Posterior cingulate gyrus (tissue), 11 donors: Measurements from ENCODE around the gene PRCC.
A peak's percentile ranks its signal among the peaks of the same experiment; 100 is the strongest.

Experiments used
- DNase-seq, 10 donors: peaks; one replicate each; pipeline versions ENCODE4 v3.0.0 to v3.0.0-alpha.2; 2020 to 2021; ENCODE audit warnings: mixed read lengths in 3 of 10
- intact Hi-C: fragments of 100-400 bp; cut with DNase I; formaldehyde crosslinking; loops from one replicate; pipeline ENCODE4 v1.15.1; 2023

Gene PRCC

DNA sequence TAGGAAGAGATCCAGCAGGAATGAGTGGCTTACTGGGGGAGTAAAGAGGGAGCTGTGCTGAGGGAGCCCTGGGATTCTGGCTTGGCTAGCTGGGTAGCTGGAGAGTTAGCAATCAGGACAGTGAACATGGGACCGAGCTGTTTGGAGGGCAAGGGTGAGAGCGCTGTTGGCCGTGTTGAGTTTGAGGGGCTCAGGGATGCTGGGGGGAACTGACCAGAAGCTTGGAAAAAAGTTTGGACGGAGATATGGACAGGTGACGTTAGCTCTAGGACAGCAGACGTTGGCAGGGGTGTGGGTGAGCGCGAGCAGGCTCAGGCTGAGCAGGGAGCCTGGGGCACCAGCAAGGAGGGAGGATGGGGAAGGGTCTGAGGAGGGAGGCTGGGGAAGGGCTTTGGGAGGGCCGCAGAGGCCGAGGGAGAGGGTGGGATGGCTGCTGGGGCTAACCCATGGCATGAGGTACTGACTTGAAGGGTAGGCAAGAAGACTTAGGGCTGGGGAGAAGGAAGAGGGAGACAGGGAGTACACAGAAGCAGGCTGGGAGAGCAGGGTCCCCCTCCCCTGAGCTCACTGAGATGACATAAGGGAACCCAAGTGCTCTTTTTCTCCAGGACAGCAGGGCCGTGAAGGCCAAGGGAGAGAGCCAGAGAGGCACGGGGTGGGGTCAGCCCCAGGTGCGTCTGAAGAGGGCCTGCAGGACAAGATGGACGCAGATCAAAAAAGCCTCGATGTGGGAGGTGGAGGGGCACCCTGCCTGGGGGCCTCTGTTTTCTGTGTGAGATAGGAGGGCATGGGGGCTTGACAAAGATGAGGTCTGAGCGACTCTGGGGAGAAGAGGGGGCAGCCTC lies 41.1 kb downstream of the PRCC start:
- DNase-seq: peak in 2 of 10 donors; percentile 63 to 65
- intact Hi-C loops: no loop called here

DNA sequence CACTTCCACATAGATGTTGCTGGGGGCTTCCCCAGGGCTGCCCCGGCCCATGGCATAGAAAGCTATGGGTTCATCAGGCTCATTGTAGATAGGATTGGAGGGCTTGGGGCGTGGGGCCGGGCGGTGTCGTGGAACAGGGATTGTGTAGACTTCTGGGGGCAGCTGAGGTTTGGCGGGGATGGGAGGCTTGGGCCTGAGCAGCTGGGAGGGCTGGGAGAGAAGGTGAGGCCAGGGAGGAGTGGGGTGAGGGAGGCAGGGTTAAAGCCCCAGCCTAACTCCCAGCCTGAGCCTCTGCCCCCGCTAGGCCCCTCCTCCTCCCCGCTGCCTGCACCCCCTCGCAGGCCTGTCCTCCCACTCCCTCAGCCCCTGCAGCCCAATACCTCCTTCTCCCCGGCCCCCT lies 41.9 kb downstream of the PRCC start:
- DNase-seq: peak in 1 of 10 donors; percentile 80
- intact Hi-C loops: no loop called here

DNA sequence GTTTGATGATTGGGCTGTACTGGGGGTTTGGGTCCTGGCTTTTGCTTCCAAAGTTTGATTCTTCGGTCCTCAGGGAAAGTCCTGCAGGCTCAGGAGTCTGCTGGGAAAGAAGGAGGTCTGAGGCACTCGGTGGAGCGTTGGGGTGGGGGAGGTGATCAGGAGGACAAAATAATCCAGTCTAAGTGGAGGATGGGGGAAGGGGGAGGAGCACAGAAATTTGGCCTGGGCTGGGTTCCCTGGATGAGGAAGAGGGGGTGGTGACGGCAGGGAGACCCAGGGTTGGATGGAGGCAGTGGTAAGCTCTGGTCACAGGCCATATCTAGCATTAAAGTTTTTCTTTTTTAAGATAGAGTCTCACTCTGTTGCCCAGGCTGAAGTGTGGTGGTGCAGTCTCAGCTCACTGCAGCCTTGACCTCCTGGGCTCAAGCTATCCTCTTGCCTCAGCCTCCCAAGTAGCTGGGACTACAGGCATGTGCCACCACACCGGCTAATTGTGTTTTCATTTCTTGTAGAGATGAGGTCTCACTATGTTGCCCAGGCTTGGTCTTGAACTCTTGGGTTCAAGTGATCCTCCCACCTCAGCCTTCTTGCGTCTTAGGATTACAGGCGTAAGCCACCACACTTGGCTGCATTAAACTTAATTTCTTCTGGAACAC lies 42.5 kb downstream of the PRCC start:
- peak in 1 of 10 donors; percentile 29 for DNase-seq
- intact Hi-C loops: no loop called here

DNA sequence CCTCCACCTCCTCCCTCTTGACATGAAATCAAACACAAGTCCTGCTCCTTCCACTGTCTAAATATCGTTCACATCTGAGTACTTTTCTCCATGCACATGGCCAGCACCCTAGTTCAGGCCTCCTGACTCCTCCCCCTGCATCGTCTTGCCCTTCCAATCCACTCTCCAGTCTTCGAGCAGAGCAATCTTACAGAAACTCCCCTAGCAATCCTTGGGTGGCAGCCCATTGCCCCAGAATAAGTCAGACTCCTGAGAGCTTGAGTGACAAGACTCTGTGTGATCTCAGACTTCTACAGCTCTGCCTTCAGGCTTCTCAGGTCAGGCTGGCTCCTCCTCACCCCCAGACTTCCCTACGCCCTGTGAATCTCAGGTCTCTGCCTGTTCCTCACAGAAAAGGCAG lies 43.8 kb downstream of the PRCC start:
- intact Hi-C loops: no loop called here
- DNase-seq: peak in 1 of 10 donors; percentile 25

DNA sequence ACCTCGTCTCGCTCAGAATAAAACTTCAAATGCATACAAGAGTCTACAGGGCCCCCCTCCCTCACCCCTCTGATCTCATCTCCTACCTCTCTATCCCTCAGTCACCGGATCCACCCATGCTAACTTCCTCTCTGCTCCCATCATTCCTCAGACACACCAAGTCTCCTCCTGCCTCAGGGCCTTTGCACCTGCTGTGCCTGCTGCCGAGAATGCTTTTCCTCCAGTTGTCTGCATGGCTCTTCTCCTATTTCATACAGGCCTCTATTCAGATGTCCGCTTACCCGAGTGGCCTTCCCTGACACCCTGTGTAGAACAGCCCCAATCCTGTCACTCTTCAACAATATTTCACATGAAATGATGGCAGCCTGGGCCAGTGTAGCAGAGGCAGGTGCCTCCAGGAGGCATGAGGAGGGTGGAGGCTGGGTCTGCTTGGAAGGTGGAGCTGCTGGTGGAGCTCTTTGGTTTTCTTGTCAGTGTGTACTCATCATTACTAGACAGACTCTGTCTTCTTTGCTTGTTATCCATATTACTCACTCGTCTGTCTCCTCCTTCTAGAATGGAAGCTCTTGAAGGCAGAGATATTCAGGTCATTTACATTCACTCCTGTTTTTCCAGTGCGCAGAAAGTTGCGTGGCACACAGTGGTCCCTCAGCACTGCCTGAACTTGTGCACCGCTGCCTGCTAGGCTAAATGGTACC lies 45.1 kb downstream of the PRCC start:
- intact Hi-C loops: no loop called here
- DNase-seq: peak in 1 of 10 donors; percentile 40

DNA sequence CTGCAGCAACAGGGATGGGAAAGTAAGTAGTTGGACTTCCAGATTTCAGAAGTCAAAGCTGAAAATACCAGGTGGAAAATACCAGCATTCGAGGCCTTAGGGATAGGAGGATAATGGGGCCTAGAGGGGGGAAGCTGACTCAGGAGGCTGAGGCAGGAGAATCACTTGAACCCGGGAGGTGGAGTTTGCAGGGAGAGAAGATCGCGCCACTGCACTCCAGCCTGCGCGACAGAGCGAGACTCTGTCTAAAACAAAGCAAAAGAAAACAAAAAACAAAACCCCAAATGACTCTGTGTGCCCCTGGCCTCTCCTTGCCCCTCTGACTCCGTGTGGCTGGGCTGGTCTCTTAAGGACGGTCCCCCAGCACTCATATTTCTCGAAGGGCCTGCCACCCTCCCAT lies 46.0 kb downstream of the PRCC start:
- intact Hi-C loops: no loop called here
- no peak for DNase-seq

DNA sequence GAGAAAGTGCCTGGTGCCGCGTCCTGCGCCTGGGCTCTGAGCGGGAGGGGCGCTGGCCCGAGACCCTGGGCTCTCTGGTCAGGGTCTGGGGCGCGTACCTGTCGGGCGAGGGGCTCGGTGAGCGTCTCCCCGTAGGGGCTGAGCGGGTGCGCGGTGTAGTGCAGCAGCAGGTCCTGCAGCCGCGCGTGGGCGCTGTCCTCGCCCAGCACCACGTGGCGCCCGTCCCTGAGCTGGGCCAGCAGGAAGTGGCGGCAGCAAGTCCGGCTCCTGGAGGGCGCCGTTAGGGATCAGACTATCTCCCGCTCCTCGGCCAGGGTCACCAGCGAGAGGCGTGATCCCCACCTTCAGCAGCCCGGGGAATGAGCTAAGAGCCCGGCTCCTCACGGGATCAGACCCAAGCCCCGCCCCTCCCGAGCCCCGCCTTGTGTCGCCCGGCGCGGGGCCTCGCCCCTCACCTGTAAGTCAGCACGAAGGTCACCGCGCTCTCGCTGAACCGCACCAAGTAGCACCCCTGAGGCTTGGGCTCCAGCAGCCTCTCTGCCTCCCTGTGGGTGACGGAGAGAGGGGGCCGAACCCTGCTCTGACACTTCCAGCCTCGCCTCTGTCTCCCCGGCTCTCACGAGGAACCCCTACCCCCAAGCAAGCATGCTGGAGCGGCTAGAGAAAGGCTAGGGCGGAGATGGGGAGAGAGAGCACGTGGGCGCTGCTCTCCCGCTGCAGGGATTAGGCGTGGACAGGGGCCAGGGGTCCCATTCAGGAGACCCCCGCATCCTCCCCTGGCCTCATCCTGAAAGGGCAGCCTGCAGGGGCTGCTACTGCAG lies 46.6 kb downstream of the PRCC start:
- peak in 9 of 10 donors; percentile 46 to 95 (median 62) for DNase-seq

DNA sequence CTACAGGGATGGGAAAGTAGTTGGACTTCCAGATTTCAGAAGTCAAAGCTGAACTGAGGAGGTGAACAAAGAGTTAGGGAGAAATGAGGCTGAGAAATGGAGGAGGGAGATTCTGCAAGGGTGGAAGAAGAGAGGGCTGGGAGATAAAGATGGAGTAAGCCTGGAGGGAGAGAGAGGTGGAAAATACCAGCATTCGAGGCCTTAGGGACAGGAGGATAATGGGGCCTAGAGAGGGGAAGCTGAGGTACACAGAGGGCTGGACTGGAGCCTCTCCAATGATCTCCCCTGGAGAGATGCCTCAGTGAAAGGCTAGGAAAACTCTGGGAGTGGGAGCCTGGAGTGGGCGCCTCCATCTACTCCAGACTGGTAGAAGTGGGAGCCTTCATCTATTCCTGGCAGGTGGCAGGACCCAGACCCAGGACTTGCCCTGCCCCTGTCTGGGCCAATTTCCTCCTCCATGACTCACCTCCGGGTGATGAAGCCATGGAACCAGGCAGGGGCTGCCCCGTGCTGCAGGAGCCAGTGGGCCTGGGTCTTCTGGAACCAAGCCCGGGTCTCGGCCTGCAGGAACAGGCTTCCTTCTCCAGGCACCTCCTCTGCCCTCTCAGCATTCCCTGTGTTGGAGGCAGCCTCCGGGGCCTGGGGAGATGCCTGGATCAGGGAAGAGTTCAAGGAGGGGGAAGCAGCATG lies 47.4 kb downstream of the PRCC start:
- peak in 2 of 10 donors; percentile 45 to 66 for DNase-seq
- intact Hi-C loops: no loop called here

More for the DNA sequence above, 46.6 kb downstream of the PRCC start:
- intact Hi-C loops: no loop called here

DNA sequence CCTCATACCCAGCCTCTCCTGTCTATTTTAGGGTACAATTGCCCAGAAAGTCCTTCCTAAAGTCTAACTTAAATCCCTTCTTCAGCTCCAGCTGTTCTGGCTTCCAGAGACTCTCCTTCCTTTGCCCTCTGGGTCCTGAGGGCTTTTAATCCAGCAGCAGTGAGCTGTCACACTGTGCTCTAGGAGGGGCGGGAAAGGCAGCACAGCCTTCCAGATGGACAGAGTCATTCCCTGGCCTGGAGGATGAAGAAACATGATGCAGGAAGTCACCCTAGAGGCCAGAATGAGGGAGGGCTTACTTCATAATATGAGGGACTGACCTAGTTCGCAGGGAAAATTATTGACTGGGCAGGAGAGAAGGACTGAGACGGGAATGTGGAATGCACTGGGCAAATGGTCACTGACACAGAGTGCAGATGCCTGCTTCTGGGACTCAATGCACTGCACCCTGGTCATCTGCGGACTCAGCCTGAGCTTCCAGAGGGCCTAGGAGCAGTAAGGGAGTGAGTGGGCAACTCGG lies 48.0 kb downstream of the PRCC start:
- intact Hi-C loops: no loop called here
- peak in 2 of 10 donors; percentile 10 to 57 for DNase-seq

DNA sequence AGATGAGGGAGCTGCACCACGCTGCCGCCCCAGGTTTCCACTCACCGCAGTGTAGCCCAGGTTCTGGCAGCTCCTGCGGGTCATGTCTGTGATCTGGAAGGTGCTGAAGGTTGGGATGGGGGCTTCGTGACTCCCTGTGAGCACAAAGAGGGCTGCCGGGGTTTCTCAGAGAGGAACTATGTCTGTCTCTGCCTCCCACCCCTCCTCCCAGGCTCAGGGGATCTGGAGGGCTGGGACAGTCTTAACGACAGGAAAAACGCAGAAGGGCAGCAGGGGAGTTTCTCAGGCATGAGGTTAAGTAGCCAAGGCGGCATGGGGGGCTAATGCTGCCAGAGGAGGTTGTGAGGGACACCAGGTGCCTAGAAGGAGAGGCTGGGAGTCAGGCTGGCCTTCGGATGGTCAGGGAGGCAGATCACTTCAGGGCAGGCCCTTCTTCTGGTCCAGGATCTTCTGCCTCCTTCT lies 48.7 kb downstream of the PRCC start:
- intact Hi-C loops: no loop called here
- peak in 2 of 10 donors; percentile 48 to 49 for DNase-seq

DNA sequence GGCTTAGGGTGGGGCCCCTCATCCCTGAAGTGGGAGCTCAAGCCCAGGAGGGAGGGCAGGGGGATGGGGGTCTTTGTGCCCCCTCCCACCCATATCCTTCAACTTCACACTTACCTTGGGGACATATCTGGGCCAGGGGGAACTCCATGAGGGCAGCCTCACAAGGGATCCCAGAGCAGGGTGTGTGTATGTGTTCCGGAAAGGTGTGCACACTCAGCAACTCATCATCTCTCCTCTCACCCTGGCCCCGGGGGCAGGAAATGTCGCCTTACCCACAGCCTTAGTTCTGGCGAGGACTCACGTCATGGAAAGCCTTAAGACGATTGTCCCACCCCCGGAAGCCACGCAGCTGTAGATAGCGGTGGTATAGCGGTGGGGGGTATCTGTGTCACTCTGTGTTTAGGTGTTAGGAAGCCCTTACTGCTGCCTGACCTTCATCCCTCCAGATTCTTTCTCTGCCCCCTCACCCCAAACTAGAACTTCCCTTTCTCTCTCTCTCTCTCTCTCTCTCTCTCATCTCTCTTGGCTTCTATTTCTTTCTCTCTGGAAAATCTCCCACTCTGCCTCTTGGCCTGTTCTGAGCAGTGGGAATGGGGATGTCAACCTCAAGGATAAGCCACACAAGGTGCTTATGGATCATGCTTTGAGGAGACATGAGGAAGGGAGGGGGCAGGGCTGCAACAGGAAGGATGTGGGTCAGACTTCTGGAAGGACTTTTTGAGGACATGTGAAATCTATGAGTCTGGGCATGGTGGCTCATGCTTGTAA lies 49.4 kb downstream of the PRCC start, which contains the start of gene SH2D2A:
TSS of gene SH2D2A (minus strand) at position 288 of the 768 bp plus-strand sequence. CDS start at position 148, 140 bp downstream.
- intact Hi-C loops: no loop called here
- DNase-seq: peak in 2 of 10 donors; percentile 34 to 44

DNA sequence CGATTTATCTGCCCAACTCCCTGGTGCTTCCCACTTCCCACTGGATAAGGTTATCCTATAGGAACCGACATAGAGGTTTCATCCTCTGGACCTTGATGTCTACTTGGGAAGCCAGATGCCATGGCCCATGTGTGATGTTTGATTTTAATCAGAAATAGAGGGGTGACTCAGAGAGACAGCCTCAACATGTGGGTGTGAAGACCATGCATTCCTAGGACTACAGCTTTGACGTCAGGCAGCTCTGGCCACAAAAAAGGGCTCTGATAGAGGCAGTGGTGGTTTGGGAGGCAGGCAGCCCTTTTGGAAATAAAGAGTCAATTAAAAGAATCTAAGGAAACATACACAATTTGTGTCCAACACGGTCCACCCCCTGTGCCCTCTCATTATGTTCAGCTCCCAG lies 54.5 kb downstream of the PRCC start:
- peak in 2 of 10 donors; percentile 5 to 9 for DNase-seq
- intact Hi-C loops: no loop called here

DNA sequence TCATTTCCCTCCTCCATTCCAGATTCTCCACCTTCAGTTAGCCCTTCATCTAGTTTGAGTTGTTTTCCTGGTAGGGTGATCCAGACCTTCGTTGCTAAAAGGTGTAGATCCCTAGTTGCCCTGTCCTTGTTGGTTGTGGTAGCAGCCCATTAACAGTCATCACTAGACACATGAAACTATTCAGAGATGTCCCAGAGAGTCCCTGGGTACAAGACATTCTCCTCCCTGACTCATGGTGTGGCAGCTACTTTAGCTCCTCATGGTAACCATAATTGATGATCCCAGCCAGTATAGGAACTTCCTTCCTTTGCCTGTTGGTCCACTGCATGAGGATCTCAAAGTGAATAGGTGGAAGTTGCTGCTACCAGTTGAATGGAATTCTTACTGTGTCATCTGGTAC lies 55.3 kb downstream of the PRCC start:
- intact Hi-C loops: no loop called here
- DNase-seq: no peak

DNA sequence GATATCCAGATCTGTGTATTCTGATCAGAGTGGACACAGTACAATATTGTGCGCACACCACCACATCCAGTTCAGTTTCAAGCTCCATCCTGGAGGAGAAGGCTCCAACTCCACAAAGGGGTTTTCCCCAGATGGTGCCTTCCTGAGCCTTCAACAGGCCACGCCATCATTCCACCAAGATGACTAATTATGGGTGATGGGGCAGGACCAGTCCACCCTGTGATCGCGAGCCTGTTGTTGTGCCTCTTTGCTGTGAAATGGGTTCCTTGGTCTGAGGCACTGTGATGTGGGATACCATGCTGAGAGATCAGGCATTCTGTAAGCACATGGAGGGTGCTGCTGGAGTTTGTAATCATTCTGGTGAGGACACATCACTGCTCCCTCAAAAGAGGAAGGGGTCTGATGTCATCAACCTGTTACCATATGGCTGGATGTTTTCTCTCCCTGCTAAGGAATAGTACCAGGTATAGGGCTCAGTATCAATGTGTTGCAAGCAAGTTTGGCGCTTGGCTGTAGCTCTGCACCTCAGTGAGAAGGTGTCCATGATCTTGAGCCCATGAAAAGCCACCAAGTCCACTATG lies 56.0 kb downstream of the PRCC start:
- intact Hi-C loops: no loop called here
- DNase-seq: peak in 2 of 10 donors; percentile 6 to 11

DNA sequence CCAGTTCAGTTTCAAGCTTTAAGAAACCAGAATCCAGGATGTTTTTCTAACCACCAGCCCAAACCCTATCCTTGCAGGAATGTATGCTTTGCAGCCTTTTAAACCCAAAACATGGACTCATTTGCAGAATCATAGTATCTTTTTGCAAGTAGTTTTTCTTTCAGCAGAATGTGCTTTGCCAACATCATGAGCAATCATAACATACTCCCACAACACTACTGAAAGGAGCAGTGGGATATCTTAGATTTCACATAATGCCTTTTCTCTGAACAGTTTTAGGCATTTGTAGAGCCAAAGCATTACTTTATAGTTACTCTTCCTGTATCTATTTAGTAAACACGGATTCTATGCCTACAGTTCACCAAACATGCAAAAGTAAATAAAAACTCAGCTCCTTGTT lies 59.3 kb downstream of the PRCC start:
- intact Hi-C loops: no loop called here
- no peak for DNase-seq

DNA sequence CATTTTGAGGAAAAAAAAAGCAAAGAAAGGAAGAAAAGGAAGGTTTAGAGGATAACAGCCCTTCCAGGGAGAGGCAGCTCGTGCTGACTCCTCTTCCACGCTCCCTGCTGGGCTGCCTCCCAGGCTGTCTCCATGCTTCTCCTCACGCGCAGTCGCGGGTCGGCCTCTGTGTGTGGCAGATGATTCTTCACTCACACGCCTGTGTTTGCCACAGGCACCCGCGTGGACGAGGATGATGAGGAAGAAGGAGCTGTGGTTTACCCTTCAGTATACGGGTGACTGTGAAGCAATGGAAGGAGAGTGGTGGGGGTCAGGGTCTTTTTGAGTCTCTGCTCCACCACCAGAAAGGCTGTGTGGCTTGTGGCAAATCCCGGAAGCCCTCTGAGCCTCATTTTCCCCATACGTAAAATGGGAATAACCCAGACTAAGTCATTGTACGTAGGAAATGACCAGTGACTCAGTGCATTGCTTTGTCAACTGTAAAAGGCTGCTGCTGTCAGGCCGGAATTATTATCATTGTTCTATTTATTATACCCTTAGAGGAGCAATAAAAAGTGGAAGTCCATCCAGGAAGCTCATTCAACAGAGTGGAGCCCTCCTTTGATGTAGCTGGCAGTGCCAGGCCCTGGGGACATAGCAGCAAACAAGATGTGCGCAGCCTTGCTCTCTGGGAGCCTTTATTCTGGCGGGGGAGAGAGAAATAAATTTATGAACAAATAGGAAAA lies 61.2 kb downstream of the PRCC start:
- peak in 2 of 10 donors; percentile 60 to 79 for DNase-seq
- intact Hi-C loops: no loop called here

DNA sequence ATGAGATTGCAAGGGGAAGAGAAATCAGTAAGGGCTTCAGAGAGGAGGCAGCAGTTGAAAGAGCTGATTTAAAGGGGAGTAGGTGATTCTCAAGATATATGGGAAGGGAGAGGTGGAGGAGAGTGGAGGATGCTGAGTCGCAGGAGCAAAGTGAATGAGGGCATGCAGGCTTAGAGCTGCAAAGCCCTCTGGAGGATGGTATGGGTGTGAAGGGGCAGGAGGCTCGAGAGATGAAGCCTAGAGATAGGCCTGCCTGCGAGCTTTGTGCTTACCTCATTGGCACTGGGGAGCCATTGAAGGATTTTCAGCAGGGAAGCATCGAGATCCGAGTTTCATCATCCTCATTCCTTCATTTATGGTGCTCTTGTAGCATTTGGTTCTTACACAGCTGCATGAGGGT lies 65.1 kb downstream of the PRCC start:
- intact Hi-C loops: loop anchor here (10.0 kb wide), 1 partner anchor 62 kb away; the partner anchor contains the start of gene PEAR1
- peak in 1 of 10 donors; percentile 22 for DNase-seq
